B cell (primary cell): ENCODE results near the gene SH3BP2. TPM values are rescaled to one million over a fixed set of nuclear protein-coding genes. Genes with fewer than 3 reads are reported as not detected.
A peak's percentile ranks its signal among the peaks of the same experiment; 100 is the strongest.

Source experiments
- ATAC-seq: fragments of 200-7000 bp; cut with Tn5 transposase; one replicate; pipeline ENCODE4 v1.10.0; 2021; ENCODE audit warnings: low read depth, mild to moderate bottlenecking, moderate number of reproducible peaks, moderate library complexity
- CTCF ChIA-PET: fragments of 350-600 bp; sonication (Branson Sonifier 250); formaldehyde crosslinking; loops from one replicate; lab custom pipeline; 2021; ENCODE audit warnings: antibody characterized with exemption, inconsistent platforms; lab: Charles Lee
- POLR2A ChIA-PET: fragments of 350-600 bp; sonication (Branson Sonifier 250); formaldehyde crosslinking; loops from one replicate; lab custom pipeline; 2021; ENCODE audit warnings: antibody characterized with exemption; lab: Charles Lee
- DNase-seq: peaks from one replicate; pipeline ENCODE4 v3.0.0; 2013
- H2AFZ ChIP-seq: 2 replicates; pipeline ENCODE4 v1.6.1; 2012; ENCODE audit warnings: mild to moderate bottlenecking, low read depth, low read length; ENCODE audit not compliant: insufficient read depth, poor library complexity, severe bottlenecking
- H3K27ac ChIP-seq, 2 donors: 1 replicate in 1 of 2; 2 replicates in 1 of 2; pipeline ENCODE4 v1.5.1; 2012 to 2013; ENCODE audit warnings: low read length in 2 of 2, mild to moderate bottlenecking in 2 of 2, moderate library complexity in 1 of 2
- H3K27me3 ChIP-seq, 4 experiments: fragments of 200-600 bp in 1 of 4; sonication (generic) in 1 of 4; replicated peaks in 1 of 4; 1 replicate in 2 of 4; 2 replicates in 2 of 4; pipeline versions ENCODE4 v1.6.1 to v1.7.0; 2013 to 2016; ENCODE audit warnings: low read length in 3 of 4, mild to moderate bottlenecking in 2 of 4, mixed read lengths in 1 of 4, moderate library complexity in 1 of 4; ENCODE audit not compliant: insufficient read depth in 4 of 4, control insufficient read depth in 3 of 4; ENCODE audit errors: control extremely low read depth in 1 of 4
- H3K36me3 ChIP-seq, 2 experiments: replicated peaks in 1 of 2; 1 replicate in 1 of 2; 2 replicates in 1 of 2; pipeline versions ENCODE4 v1.6.1 to v1.7.1; 2013; ENCODE audit warnings: low read length in 1 of 2; ENCODE audit not compliant: insufficient read depth in 2 of 2, control insufficient read depth in 1 of 2; ENCODE audit errors: control extremely low read depth in 1 of 2, extremely low read depth in 1 of 2
- H3K4me1 ChIP-seq, 2 donors: fragments of 200-600 bp in 1 of 2; sonication (generic) in 1 of 2; 1 replicate in 1 of 2; 2 replicates in 1 of 2; pipeline versions ENCODE4 v1.5.1 to v1.6.1; 2013 to 2017; ENCODE audit warnings: low read length in 2 of 2; ENCODE audit not compliant: control insufficient read depth in 2 of 2, insufficient read depth in 2 of 2
- H3K4me2 ChIP-seq: replicated peaks from 2 replicates; pipeline ENCODE3; 2012; ENCODE audit warnings: mild to moderate bottlenecking, low read depth, low read length; ENCODE audit not compliant: poor library complexity, severe bottlenecking
- H3K4me3 ChIP-seq, 5 experiments: fragments of 200-600 bp in 1 of 5; sonication (generic) in 1 of 5; 1 replicate in 3 of 5; 2 replicates in 2 of 5; pipeline versions ENCODE4 v1.5.1 to v1.7.0; 2011 to 2016; ENCODE audit warnings: low read length in 4 of 5, mild to moderate bottlenecking in 4 of 5, low read depth in 2 of 5, control low read depth in 1 of 5, moderate library complexity in 1 of 5; ENCODE audit not compliant: insufficient read depth in 1 of 5; ENCODE audit errors: control extremely low read depth in 1 of 5, extremely low read depth in 1 of 5
- H3K79me2 ChIP-seq: fragments of 200-600 bp; sonication (generic); one replicate; pipeline ENCODE4 v1.6.0; 2016; ENCODE audit warnings: low read length; ENCODE audit not compliant: control insufficient read depth, insufficient read depth
- H3K9ac ChIP-seq: fragments of 200-600 bp; sonication (generic); 2 replicates; pipeline ENCODE4 v1.6.1; 2017; ENCODE audit warnings: mild to moderate bottlenecking, low read length, moderate library complexity
- H3K9me3 ChIP-seq, 3 donors: one replicate each; pipeline versions ENCODE4 v1.6.1 to v1.7.1; 2013; ENCODE audit warnings: low read length in 2 of 3; ENCODE audit not compliant: control insufficient read depth in 2 of 3, insufficient read depth in 1 of 3; ENCODE audit errors: control extremely low read depth in 1 of 3
- H4K20me1 ChIP-seq: 2 replicates; pipeline ENCODE4 v1.6.0; 2012; ENCODE audit warnings: mild to moderate bottlenecking, low read length; ENCODE audit not compliant: insufficient read depth, control insufficient read depth, poor library complexity, severe bottlenecking
- H3K27ac Mint-ChIP-seq: one replicate; pipeline ENCODE4 v1.8.0; 2021; ENCODE audit warnings: mixed read lengths
- H3K27me3 Mint-ChIP-seq: one replicate; pipeline ENCODE4 v1.8.0; 2021; ENCODE audit warnings: mixed read lengths
- H3K4me1 Mint-ChIP-seq: one replicate; pipeline ENCODE4 v1.8.0; 2021; ENCODE audit warnings: mixed read lengths
- H3K4me3 Mint-ChIP-seq: one replicate; pipeline ENCODE4 v1.8.0; 2021; ENCODE audit warnings: mixed read lengths
- H3K9me3 Mint-ChIP-seq: one replicate; pipeline ENCODE4 v1.8.0; 2022; ENCODE audit warnings: mixed read lengths; ENCODE audit not compliant: insufficient read depth
- EZH2 ChIP-seq: IDR thresholded peaks from 2 replicates; pipeline ENCODE4 v1.6.1; 2012; ENCODE audit warnings: borderline replicate concordance, low read depth, mild to moderate bottlenecking, moderate library complexity, low read length; ENCODE audit not compliant: insufficient read depth, poor library complexity, severe bottlenecking
- WGBS: methylation state at CpG from one replicate; pipeline ENCODE4 v1.1.5; 2013; ENCODE audit warnings: missing lambda C conversion rate; ENCODE audit not compliant: insufficient coverage; 5-methylcytosine and 5-hydroxymethylcytosine counted together
- intact Hi-C: fragments of 100-400 bp; cut with micrococcal nuclease; formaldehyde crosslinking; loops from one replicate; pipeline ENCODE4 v1.10.0; 2022
- polyA plus RNA-seq: library from polyadenylated mRNA; depleted of rRNA; stranded (reverse); fragments of >200 nt; gene quantifications from 2 replicates; pipeline ENCODE4 v1.2.3, GENCODE V29; 2012
- total RNA-seq, 2 donors: library from RNA; stranded (reverse); fragments of 120-200 nt in 1 of 2; gene quantifications; 1 replicate in 1 of 2; 2 replicates in 1 of 2; pipeline versions ENCODE4 v1.2.3 to v1.2.4, GENCODE V29; 2013 to 2022
- TF ChIP-seq, protein P1 (sequence below): fragments of 200-600 bp; IDR thresholded peaks from one replicate; pipeline ENCODE4 v1.8.0; 2022; ENCODE audit warnings: antibody characterized with exemption, mild to moderate bottlenecking

Gene SH3BP2
- total and polyA plus RNA-seq, 2 donors (not counting 1 experiment from before 2014, with no cell fraction given): 30.8 to 219 TPM

DNA sequence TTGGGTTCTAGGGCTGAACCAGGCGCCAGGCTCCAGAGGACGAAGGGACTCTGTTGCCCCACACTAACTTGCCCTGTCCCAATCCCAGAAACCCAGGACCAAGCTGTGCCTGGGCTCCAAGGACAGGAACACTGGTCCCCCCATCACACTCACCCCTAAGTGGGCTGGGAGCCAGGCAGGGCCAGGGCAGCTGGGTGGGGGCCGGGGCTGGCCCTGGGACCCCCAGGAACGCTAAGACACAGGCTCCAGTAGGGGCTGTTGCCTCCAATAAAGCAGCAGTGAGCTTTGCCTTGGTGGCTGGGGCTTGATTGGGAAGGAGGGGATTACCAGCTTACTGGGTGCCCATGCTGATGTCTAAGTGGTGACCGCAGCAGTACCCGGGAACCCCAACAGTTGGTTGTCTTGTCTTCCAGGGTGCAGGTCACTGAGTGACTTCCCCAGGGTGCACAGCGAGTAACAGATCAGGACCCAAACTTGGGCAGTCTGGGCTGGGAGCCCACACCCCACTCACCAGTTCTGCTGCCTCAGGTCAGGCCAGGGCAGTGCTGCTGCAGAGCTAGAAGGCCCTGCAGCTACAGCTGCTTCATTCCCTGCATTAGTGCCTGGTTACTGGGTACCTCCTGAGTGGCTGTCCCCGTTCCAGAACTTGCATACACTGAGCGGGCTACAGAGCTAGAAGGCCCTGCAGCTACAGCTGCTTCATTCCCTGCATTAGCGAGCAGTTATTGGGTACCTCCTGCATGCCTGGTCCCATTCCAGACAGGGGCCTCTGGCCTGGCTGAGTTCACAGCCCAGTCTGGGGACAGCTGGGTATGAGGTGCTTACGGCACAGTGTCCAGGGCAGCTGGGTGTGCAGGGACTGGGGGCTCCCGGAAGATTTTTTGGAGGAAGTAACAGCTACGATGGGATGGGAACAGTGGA, 41.4 kb downstream of the SH3BP2 start:
- Mint-ChIP-seq H3K4me3 (peak overlapping the region; percentile 63), H3K27me3 (no peaks in the 10 kb centered on the region), H3K9me3 (no peaks in the 10 kb centered on the region), H3K4me1 (peaks cover 69% of the 10 kb centered on the region), H3K27ac (peak overlapping the region; percentile 92)
- Histone ChIP-seq H3K79me2 (peaks cover 21% of the 10 kb centered on the region), H3K9me3 (no peaks in the 10 kb centered on the region), H3K9ac (peak overlapping the region; percentile 10), H3K4me1 (peaks cover 77 to 78% of the 10 kb centered on the region in 2 donors), H4K20me1 (peaks cover 41% of the 10 kb centered on the region), H3K4me3 (peak overlapping the region in 1 of 5 experiments; percentile 28), H3K36me3 (peaks cover 0 to 55% of the 10 kb centered on the region in 2 experiments), H2AFZ (no peak overlapping the region), H3K27ac (peak overlapping the region; percentile 78), H3K4me2 (peak overlapping the region; percentile 70), H3K27me3 (no peaks in the 10 kb centered on the region)
- TF ChIP-seq EZH2: no peak
- TF ChIP-seq, protein P1, sequence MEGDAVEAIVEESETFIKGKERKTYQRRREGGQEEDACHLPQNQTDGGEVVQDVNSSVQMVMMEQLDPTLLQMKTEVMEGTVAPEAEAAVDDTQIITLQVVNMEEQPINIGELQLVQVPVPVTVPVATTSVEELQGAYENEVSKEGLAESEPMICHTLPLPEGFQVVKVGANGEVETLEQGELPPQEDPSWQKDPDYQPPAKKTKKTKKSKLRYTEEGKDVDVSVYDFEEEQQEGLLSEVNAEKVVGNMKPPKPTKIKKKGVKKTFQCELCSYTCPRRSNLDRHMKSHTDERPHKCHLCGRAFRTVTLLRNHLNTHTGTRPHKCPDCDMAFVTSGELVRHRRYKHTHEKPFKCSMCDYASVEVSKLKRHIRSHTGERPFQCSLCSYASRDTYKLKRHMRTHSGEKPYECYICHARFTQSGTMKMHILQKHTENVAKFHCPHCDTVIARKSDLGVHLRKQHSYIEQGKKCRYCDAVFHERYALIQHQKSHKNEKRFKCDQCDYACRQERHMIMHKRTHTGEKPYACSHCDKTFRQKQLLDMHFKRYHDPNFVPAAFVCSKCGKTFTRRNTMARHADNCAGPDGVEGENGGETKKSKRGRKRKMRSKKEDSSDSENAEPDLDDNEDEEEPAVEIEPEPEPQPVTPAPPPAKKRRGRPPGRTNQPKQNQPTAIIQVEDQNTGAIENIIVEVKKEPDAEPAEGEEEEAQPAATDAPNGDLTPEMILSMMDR: no peak
- WGBS: 88% methylated on average over 12 of the region's 13 CpGs
- intact Hi-C loops: no loop called here
- ChIA-PET POLR2A (interaction anchor here (0.5 to 2.2 kb wide), 7 partner anchors 9 to 346 kb away, joined by 3 to 18 read pairs (median 5); partner anchors contain the start of gene ADD1), CTCF (interaction anchor here (0.6 to 2.3 kb wide), 9 partner anchors 15 to 76 kb away, joined by 3 to 9 read pairs (median 3); no protein-coding TSS in a partner anchor)
- ATAC-seq (no peak), DNase-seq (peak; percentile 52)
